ENCODE data around the gene SEC22A. TPM values are rescaled to one million over a fixed set of nuclear protein-coding genes. Genes with fewer than 3 reads are reported as not detected.

Gene SEC22A
- total and polyA plus RNA-seq, 2 of the 8 experiments (the other 6 are each of a cell fraction or from before 2014, with no cell fraction given), result 10.6 to 17.1 TPM

DNA sequence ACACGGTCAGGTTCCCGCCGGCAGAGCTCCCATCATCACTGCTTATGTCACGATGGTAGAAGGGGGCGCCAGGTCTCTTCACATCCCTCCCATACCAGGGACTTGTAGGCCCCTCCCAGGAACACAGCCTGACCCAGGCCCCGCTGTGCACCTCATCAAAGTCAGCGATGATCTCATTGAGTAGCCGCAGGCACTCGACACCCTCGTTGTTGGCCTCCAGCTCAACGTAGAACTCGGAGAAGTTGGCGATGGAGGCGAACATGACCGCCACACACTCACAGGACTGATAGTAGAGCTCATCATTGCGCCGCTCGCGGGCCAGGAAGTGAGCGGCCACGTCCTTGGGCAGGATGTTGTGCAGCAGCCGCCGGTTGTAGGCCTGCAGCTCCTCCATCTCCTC, 89.2 kb downstream of the SEC22A start (continued):
- TF ChIP-seq, protein P1, sequence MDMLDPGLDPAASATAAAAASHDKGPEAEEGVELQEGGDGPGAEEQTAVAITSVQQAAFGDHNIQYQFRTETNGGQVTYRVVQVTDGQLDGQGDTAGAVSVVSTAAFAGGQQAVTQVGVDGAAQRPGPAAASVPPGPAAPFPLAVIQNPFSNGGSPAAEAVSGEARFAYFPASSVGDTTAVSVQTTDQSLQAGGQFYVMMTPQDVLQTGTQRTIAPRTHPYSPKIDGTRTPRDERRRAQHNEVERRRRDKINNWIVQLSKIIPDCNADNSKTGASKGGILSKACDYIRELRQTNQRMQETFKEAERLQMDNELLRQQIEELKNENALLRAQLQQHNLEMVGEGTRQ (IDR thresholded peaks at IDR 0.05; ENCODE audit: low read length), result no peak
- TF ChIP-seq EZH2 (IDR thresholded peaks at IDR 0.05; ENCODE audit: low read depth, low read length, severe bottlenecking) (no peak), RFX5 (IDR thresholded peaks at IDR 0.05; ENCODE audit: borderline replicate concordance, low read depth, low read length) (no peak), SRF (IDR thresholded peaks at IDR 0.05; ENCODE audit: low read depth, low read length) (no peak)
